GM19397 (cell line): ENCODE data around the gene JARID2.

Experiments
- ATAC-seq: cut with Tn5 transposase; IDR thresholded peaks from one replicate; pipeline ENCODE4 v1.9.1; 2021; ENCODE audit warnings: mild to moderate bottlenecking, moderate library complexity; ENCODE audit not compliant: unreplicated experiment

The JARID2 gene

DNA sequence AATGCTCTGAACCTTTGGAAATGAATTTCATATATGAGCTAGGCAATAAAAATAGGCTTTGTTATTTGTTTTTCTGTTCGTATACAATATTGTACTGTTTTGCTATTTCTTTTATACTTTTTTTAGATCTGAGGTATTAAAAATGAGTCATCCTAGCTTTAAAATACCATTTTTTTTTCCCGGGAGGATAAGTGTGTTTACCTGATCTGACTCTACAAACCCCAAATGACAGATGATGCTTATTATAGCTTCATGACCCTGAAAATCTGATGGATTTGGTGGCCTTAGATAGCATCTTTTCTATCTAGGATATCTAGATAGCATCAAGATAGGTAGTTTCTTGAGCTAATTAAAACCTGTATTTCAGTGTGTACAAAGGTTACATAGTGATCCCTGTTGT lies 210.6 kb downstream of the JARID2 start:
- no peak for ATAC-seq

DNA sequence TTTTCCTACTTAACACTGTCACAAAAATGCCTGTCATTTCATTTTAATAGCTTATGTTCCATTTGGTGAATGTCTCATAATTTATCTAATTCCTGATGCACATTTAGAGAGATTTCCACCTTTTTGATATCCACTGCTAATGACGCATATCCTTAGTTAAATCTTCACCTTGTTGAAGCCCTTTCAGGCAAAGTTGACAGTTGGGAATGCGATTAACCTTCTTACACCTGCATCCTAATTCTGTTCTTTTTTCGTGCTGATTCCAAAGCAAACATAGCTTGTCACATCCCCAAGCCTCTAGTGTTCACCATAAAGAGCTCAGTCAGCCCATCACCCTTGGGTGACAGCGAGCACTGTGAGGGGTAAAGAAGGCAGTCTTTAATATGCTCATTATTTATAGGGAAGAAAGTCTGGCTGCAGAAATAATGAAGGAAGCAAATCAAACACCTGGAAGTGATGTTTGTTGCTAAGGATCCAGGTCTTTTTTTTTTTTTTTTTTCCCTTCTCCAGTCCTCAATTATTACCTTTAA lies 211.3 kb downstream of the JARID2 start:
- no peak for ATAC-seq

DNA sequence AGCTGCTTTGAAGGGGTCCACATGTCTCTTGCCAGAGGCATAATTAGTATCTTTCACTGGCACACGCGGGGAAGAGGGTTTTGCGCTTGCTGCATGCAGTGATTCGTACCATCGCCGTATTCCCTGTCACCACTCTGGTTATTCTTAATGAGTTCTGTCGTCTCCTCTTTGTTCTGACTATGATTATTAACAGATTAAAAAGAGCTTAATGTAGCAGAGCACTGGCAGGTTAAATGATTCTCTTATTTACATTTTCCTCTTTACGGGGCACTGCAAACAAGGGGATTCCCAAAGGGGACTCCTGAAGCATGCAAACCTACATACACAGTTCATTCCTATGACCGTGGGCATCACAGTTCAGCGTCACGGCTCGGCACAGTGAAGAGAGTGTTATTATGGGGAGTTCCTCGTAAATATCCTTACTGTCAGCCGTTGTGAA lies 212.2 kb downstream of the JARID2 start:
- ATAC-seq = no peak

DNA sequence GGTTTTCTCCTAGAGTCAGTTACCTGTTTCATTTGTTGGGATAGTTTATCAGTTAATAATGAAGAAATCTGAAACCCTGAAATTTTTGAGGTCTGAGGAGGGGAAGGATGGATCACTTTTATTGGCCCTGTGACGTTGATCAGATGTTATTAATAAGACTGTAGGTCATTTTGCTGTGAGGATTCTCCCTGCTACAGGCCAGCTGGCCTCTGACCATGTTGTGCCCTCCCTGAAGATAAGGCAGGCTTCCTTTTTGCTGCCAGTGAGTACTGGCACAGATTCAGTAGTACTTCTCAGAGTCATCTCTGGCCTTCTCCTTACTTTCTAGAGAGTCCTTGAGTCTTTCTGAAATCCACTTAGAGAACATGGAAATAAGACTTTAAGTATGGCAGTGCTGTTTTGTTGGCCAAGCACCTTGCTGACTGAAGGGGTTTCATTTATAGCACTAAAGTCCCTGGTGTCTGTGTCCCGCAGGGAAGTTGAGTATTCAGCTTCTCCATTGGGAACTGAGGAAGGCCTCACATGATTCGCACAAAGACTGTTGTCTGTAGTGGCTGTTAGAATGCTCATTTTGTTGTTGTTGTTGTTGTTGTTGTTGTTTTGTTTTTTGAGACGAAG lies 214.3 kb downstream of the JARID2 start:
- ATAC-seq = no peak

DNA sequence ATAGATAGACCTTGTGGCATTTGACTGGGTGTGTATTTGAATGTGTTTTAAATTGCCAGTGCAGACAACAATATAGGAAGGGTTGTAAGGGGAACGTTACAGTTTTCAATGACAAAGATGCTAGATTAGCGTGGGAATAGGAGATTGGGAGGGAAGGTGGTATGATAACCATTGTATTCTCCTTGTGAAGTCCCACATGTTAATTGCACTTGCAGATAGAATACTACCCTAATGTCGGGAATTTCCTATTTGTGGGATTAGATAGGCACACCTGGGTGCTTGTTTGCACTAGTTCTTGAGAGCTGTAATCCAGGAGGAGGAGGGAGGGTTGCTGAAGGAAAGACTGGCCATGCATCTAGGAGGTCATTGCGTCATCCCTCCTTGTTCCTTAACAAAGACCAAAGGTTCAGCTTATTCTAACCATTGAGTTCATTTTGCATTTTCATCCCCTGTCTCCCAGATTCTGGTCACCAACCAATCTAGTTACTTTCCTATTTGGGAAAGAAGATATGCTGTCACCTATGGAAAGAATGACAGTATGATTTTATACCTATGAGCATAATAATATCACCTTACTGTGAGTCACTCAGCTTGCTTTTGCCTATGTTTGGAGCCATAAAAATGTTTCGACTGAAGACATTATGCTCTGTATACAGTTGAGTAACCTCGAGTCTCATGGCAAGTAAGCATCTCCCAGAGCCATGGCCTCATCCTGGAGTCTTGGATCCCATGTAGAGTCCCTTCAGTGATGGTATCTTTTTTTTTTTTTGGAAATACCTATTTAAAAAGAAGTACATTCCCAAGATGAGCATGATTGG lies 215.5 kb downstream of the JARID2 start:
- ATAC-seq = no peak

DNA sequence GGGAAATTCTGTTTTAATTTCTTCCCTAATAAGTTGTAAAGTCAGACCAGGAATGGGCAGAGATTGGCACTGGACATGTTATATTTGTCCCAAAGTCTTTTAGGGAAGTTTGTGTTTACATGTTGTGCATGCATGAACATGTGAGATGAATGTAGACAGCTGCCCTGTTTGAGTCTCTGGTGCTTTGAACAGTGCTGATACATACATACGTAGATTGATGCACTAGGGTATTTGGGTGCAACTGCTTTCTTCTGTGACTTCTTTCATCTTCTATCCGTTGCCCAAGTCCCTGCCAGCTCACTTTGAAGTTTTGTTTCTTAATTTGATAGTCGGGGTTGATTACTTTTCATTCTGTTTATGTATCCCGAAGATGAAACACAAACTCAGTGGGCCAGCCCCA lies 216.4 kb downstream of the JARID2 start:
- no peak for ATAC-seq

DNA sequence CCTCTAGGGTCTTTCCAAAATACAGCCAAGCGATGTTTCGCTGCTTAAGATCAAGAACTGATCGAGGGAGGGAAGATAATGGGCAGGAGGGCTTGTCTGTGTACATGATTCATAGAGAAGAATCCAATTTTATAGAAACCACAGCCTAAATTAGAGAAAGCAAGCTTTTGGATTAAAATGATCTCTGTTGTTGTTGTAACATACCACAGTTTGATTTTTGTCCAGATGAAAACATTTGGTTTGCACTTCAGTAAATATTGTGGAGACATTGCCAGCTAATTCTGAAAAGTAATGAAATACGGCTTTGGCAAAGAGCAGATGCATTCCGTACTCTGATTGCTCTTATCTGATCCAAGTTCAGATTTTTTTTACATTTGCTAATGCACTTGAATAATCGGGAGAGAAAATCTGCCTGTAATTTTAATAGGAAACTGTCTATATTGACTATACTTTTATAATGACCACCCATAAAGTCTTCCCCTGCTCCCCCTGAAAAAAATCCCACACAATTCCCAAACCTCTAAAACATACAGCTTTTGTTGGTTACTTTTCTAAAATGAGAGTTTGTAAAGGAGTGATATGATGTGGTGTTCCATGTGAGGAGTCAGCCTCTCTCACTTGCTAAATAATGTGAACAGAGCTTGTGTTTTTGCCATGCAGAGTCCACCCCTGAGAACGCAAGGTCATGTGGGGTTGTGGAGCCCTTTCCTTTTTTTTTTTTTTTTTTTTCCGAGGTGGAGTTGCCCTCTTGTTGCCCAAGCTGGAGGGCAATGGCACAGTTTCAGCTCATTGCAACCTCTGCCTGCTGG lies 217.1 kb downstream of the JARID2 start:
- ATAC-seq = no peak

DNA sequence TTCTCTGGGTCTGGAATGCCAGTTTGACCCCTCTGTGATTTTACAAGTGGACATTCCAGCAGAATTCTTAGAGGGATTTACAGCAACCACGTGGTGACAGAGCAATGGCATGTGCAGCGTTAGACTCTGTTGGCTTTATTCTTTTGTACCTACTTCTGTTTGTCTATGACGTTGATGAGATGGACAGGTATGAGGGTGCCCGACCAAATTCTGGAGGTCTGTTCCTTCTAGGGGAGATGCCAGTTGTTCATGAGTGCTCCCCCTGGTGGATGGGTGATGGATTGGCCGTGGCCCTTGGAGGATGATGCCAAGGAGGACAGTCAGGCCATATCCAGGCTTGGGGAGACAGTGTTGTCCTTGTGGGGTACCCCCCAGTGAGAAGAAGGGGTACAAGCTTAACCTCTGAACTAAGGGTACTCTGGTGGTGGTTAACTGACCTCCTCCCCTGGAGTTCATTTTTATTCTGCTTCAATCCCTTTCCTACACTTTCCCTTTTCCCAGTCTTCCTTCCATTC lies 218.4 kb downstream of the JARID2 start:
- ATAC-seq = no peak

DNA sequence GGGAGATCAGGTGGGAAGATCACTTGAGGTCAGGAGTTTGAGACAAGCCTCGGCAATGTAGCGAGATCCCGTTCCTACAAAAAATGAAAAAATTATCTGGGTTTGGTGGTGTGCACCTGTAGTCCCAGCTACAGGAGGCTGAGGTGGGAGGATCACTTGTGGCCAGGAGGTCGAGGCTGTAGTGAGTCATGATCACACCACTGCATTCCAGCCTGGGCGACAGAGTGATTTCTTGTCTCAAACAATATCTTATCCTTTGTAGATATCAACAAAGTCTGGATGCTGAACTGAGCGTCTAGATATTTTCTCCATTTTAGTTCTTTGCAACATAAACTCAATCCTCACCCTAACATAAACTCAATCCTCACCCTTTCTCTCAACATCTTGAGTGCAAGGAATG lies 219.3 kb downstream of the JARID2 start:
- no peak for ATAC-seq

DNA sequence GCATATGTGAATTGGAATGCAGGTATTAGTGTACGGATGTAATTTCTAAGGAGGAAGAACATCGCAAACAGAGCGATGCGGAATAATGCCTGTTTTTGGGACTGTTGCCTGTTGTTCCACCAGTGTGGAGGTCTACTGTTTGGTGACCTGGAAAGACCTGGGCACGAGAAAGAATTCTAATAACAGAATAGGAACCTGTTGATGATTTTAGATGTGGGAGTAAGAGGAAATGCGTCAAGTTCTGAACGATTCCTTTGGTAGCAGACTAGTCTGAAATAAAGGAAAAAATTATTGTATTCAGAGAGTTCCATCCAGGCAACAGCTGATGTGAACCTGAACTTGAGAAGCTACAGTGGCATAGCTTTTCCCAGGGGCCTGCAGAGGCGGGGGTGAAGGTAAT lies 224.9 kb downstream of the JARID2 start:
- no peak for ATAC-seq

DNA sequence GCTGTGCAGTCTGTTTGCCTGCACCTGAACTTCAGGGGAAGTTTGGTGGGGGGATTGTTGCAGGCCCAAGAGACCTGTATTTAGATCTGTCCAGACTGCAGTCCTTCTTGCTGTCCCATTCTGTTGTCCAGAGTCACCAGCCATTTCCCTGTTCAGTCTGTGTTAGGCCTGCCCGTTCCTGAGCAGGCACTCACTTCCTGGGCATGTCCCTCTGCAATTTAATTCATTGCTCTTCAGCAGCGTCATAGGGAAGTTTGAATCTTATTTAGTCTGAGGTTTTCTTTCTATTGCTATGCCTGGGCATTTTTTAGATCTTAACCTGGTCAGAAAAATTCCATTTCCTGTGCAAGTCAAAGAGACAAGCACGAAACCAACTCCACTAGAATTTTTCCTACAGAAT lies 226.8 kb downstream of the JARID2 start:
- no peak for ATAC-seq

DNA sequence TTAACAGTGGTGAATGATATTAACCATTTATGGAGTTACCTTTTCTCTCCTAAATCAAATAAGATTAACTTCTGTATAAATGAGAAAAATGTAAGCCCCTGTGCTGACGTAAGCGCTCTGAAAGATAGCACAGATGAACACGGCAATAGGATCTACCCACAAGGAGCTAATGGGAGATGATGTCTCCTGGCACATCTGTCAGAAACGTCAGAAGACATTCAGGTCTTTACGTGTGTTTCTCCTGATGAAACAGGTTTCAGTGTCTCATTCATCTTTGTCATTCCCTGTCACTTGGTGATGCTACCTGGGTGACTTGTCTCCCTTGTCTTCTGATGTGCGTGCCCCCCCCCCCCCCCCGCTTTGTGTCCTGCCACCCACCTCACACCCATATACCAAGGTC lies 227.3 kb downstream of the JARID2 start:
- no peak for ATAC-seq

DNA sequence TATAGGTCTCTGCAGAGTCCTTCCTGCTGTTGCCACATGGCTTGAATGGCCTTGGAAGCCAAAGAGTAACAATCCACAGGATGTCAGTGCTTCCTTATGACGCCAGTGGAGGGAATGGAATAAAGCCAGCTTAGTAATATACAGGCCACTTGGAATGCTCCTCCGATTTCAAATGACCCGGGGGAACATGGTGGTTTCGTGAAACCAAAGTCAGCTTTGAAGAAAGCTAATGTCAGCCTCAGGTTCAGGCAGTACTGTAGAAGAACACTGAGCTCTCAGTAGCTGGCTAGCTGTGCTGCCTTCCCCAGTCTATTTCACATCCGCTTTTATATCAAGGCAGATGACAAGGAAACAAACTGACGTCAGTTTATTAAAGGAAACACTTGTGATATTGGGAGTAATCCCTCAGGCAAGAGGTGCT lies 227.9 kb downstream of the JARID2 start:
- ATAC-seq = no peak

DNA sequence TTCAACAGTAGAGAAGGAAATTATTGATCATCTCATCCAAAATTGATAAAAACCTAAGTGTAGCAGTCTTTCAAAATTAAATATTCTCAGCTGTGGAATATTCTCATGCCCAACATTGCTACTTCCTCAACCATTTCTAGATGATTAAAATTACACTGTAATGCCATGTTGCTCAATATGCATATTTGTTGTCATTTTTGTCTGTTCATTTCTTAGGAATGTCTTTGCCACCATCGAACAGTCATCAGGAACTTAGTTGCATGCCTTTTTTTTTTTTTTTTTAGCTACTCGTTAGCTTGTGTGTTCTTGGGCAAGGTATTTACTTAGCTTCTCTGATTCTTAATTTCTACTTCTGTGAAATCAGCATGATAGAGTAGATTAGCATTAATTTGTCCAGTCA lies 228.3 kb downstream of the JARID2 start:
- ATAC-seq = no peak

DNA sequence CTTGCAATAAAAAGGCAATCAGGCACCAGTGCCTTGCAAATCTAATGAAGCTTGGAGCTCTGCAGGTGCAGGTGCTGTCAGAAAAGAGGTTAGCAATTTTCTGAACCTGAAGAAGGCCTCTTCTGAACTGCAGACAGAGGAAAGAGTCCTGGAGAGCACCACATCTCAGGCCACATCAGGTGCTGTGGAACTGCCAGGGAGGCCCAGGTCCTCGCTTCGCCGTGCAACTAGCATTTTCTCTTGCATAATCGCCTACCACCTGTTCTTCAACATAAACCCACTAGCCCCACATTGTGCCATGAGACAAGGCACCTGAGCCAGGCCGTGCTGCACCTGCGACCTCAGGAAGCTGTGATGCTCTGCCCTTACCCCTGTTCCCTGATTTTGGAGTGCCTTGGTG lies 229.4 kb downstream of the JARID2 start:
- ATAC-seq = no peak

DNA sequence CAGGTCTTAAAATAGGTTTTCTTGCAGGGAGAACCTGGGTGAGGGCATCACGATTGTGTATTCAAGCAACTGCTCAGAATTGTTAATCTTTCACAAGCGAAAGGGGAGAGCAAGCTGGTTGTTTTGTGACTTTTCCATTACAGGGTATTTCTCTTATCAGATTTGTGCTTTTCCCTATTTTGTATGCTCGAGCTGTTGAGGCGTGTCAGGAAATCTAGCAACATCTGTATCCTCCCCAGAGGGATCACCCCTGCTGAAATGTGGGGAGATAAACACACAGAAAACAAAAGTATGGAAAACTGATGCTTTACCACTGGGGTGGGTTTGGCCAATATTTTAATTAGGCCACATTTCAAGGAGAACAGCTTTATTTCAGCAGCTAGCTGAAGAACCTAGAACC lies 230.0 kb downstream of the JARID2 start:
- no peak for ATAC-seq

DNA sequence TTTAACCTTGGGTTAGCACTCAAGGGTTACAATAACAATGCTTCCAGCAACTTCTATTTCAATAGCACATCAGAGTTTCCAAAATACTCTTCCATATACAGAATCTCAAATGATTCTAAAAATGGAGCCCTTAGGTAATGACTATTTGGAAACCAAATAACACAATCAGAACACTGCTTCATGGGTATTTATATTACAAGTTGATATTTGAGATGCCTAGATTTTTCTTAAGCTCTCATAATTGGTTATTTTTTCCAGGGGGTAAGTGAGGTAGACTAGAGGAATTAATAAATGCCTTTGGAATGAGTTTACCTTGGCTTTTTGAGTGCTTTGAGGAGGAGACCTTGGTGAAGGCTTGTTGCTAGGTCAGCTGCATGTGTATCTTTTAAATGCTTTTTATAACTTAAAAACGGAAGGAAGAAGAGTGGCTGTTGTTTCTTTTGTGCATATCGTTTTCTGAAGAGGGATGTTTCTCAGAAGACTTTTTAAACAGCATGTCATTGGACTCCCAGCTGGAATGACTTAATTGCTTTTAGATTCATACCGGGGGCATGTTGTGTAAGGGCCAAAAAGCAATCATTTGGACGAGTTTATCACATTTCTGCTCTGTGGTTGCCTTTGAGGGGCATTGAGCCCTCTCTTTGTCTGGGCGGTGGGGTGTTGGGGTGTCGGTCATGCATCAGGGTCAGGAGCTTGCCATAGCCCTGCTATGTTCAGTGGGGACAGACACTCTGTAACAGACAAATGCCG lies 230.9 kb downstream of the JARID2 start:
- ATAC-seq = no peak

DNA sequence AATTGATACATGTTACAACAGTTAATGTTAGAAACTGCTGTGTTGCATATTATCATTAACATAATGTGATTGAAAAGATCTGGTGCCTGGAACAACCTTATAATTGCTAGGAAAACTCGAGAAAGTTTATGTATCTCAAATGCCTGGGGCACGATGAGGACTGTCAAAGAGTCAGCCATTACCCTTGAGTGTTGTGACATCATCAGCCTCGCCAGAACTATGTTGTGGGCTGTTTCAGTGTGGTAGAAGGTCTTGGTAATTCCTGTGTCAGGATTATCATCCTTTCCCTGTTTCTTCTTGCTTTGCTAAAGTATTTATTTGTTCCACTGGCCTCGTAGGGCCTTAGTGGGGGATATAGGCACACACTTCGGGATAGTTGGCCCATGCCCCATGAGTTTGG lies 231.9 kb downstream of the JARID2 start:
- no peak for ATAC-seq

DNA sequence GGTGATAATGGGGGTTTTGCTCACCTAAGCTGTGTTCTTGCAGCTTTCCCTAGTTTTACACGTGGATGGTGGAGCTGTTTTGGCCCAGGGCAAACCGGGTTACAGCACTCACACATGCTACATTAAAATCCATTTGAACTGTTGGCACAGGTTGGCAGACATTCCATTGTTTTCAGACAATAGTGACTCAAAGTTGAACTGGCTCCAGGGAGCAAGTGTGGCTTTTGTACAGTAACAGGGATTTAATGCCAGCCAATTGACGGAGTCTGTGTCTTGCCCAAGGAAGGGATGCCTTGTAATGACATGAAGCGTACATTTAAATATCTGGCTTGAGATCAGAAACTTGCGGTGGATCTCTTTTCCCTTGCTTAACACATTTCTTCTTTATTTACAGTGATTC lies 233.9 kb downstream of the JARID2 start:
- ATAC-seq = no peak

DNA sequence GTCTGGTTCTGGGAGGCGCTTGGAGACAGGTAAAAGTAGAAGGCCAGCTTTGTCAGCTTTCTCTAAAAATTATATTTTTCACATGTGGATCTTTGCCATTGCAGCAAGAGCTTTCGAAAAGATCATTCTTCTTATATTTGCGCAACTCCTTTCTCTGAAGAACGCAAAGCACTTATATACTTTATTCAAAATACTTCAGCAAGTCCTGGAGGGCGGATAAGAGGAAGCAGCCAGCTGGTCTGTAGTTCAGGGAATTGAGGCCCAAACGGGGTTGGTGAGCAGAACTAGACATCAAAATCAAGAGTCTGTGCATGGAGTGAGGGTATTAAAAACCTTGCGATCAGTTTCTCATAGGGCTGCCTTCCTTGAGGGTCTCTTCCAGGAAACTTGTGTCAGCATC lies 234.7 kb downstream of the JARID2 start:
- no peak for ATAC-seq
